Measurements from ENCODE around the gene TMBIM6.

The TMBIM6 gene

GRCh38 chr12:49748800-49749199 lies 7.4 kb downstream of the TMBIM6 start:
- TF ChIP-seq, protein P1, sequence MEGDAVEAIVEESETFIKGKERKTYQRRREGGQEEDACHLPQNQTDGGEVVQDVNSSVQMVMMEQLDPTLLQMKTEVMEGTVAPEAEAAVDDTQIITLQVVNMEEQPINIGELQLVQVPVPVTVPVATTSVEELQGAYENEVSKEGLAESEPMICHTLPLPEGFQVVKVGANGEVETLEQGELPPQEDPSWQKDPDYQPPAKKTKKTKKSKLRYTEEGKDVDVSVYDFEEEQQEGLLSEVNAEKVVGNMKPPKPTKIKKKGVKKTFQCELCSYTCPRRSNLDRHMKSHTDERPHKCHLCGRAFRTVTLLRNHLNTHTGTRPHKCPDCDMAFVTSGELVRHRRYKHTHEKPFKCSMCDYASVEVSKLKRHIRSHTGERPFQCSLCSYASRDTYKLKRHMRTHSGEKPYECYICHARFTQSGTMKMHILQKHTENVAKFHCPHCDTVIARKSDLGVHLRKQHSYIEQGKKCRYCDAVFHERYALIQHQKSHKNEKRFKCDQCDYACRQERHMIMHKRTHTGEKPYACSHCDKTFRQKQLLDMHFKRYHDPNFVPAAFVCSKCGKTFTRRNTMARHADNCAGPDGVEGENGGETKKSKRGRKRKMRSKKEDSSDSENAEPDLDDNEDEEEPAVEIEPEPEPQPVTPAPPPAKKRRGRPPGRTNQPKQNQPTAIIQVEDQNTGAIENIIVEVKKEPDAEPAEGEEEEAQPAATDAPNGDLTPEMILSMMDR (IDR thresholded peaks at IDR 0.05; ENCODE audit: borderline replicate concordance, insufficient read depth, low read depth, low read length): no peak
- H3K4me3 ChIP-seq (ENCODE audit: low read depth, low read length): no peak overlapping the region

DNA sequence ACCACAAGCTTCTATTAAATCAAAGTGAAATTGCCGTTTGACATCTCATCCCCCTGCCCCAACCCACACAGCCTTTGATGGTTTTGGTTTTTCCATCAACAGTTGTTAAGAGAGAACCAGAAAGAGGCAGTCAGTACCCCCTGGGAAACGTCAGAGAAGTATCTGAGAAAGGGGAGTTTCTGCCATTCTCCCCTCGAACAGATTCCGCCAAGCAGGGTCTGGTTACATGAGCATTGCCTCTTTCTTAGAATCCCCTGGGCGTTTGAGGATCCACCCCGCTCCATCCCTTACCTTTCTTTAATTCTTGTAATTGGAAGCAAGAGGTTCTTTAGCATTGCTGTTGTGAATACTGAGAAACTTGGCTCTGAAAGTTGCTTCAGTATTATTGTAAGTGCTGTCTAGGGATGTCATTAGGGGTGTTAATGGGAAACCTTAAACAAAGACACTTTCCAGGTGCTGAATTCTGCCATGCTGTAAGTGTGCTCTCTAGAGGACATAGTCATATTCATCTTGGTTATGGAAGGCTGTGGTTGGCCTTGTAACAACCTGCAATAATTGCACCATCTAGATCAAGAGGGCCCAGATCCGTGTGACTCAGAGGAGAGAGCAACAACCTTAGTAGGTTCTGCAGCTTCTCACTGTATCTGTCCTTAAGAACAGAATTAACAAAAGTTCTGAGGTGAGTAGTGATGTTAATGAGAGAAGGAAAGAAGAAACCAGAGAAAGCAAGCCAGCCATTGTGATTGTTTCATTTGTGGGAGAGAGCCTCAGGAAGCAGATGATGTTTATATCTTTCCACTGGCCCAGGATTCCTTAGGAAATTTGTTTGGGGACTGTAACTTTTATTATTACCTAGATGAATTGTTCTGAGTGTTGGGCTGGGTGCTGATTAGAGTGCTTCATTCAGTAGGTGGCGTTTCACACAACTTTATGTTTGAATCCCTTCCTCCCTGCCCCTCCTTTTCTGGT lies 9.0 kb downstream of the TMBIM6 start:
- TF ChIP-seq, protein P1 (IDR thresholded peaks at IDR 0.05; ENCODE audit: borderline replicate concordance, insufficient read depth, low read depth, low read length): no peak
- H3K4me3 ChIP-seq (ENCODE audit: low read depth, low read length): no peak overlapping the region

- H3K4me3 ChIP-seq (ENCODE audit: low read depth, low read length): no peak overlapping the region
- TF ChIP-seq, protein P1 (IDR thresholded peaks at IDR 0.05; ENCODE audit: borderline replicate concordance, insufficient read depth, low read depth, low read length): no peak
Measured at GRCh38 chr12:49750996-49751393, 9.6 kb downstream of the TMBIM6 start.

DNA sequence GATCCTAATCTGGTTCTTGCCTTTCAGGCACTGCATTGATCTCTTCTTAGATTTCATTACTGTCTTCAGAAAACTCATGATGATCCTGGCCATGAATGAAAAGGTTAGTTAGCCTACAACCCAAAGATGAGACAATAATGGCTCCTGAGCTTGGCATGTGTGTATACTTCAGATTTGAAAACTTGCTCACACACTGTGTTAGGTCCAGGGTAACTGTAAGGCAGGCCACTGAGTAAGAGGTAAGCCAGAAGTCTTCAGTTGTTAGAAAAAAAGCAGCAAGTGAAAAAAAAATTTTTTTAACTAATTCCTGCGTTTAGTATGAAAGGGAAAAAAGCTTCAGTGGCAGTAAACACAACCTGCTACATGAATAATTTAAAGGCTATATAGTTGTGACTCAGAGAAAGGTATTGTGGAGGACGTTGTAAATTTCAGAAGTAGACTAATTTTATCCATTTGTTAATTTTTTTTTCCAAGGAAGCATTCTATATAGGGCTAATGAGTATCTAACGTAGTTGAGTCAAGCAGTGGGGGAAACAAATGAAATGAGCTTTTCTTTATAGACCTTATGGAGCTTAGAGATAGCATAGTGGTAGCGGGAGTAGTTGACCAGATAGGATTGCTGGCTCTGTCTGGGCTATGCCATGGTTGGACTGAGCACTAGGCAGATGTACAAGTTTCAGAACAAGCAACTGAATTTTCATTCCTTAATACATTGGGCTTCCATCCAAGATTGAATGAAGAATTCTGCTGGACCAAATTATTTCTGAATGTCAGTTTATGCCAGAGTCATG lies 20.5 kb downstream of the TMBIM6 start:
- no peak overlapping the region for H3K4me3 ChIP-seq (ENCODE audit: low read depth, low read length)
- TF ChIP-seq, protein P1 (IDR thresholded peaks at IDR 0.05; ENCODE audit: borderline replicate concordance, insufficient read depth, low read depth, low read length): no peak

GRCh38 chr12:49762468-49762847 lies 21.1 kb downstream of the TMBIM6 start:
- TF ChIP-seq, protein P1 (IDR thresholded peaks at IDR 0.05; ENCODE audit: borderline replicate concordance, insufficient read depth, low read depth, low read length): no peak
- H3K4me3 ChIP-seq (ENCODE audit: low read depth, low read length): no peak overlapping the region

DNA sequence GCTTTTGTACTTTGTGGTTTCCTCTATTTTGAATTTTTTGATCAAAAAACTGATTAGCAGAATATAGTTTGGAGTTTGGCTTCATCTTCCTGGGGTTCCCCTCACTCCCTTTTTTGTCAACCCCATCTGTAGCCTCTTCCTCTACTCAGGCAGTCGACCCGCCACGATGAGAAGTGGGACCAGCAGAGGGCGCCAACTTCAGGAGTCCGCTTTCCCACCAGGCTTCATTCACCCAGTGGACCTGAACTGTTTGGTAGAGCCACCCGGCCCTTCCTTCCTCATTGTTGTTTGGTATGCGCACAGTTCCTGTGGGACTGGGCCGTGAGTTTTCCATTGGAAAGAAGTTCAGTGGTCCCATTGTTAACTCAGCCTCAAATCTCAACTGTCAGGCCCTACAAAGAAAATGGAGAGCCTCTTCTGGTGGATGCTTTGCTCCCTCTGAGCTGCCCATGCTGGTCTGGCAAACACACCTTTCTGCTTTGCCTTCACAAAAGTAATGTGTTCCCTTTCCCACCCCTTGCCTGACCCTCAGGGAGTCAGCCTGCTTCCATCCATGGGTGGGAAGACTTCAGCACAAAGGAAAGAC lies 21.7 kb downstream of the TMBIM6 start:
- TF ChIP-seq, protein P1 (IDR thresholded peaks at IDR 0.05; ENCODE audit: borderline replicate concordance, insufficient read depth, low read depth, low read length): peak; percentile 83

More for the DNA sequence above, 21.7 kb downstream of the TMBIM6 start:
- H3K4me3 ChIP-seq (ENCODE audit: low read depth, low read length): no peak overlapping the region
